GM12878 (cell line): Measurements from ENCODE around the gene SMURF1. TPM values are rescaled to one million over a fixed set of nuclear protein-coding genes. Genes with fewer than 3 reads are reported as not detected.

Source experiments
- GATAD2B ChIP-seq: fragments of 450-650 bp; conservative IDR thresholded peaks from 2 replicates; pipeline ENCODE4 v1.6.1; 2017; ENCODE audit warnings: low read depth, mild to moderate bottlenecking, moderate library complexity
- MYC ChIP-seq: IDR thresholded peaks from 2 replicates; pipeline ENCODE4 v1.6.1; 2011; ENCODE audit warnings: mild to moderate bottlenecking, low read length, moderate library complexity, inconsistent platforms; ENCODE audit not compliant: insufficient read depth, insufficient replicate concordance, insufficient read length, severe bottlenecking
- SUPT20H ChIP-seq: IDR thresholded peaks from 2 replicates; pipeline ENCODE4 v1.6.1; 2011; ENCODE audit warnings: low read depth, mild to moderate bottlenecking, low read length, moderate library complexity, borderline replicate concordance; ENCODE audit not compliant: control insufficient read depth
- YY1 ChIP-seq: IDR thresholded peaks from 2 replicates; pipeline ENCODE4 v1.6.1; 2011; ENCODE audit warnings: low read depth, mild to moderate bottlenecking, low read length
- polyA plus RNA-seq, 11 experiments: library from polyadenylated mRNA; depleted of rRNA in 4 of 11; unstranded in 6 of 11; stranded (reverse) in 5 of 11; fragments of >200 nt; fragmentation: Nextera tagmentation in 4 of 11; fragmentation: Illumina TruSeq in 1 of 11; extraction: Ambion mirVana in 4 of 11; extraction: Trizol in 1 of 11; gene quantifications; 1 replicate in 1 of 11; 2 replicates in 10 of 11; pipeline versions ENCODE4 v1.2.1 to v1.2.3, GENCODE V29; 2011 to 2016; ENCODE audit warnings: inconsistent platforms in 2 of 11, missing spikeins in 2 of 11, low read depth in 1 of 11
- total RNA-seq, 4 experiments: library from RNA; depleted of rRNA in 3 of 4; stranded (reverse); fragments of >200 nt in 3 of 4; fragmentation: Illumina TruSeq in 1 of 4; extraction: Trizol in 1 of 4; gene quantifications; 2 replicates each; pipeline versions ENCODE4 v1.2.1 to v1.2.3, GENCODE V29; 2013 to 2021
- TF ChIP-seq, protein P1 (sequence below): fragments of 450-650 bp; IDR thresholded peaks from 2 replicates; pipeline ENCODE4 v1.6.1; 2016; ENCODE audit warnings: mild to moderate bottlenecking, moderate library complexity, borderline replicate concordance
- TF ChIP-seq, protein P2 (sequence below): fragments of 450-650 bp; IDR thresholded peaks from 2 replicates; pipeline ENCODE4 v1.6.1; 2017; ENCODE audit warnings: mild to moderate bottlenecking

Gene SMURF1
- total and polyA plus RNA-seq, 10 of the 15 experiments (the other 5 are each of a cell fraction or from before 2014, with no cell fraction given): 0.76 to 14.0 (median 7.9) TPM

DNA sequence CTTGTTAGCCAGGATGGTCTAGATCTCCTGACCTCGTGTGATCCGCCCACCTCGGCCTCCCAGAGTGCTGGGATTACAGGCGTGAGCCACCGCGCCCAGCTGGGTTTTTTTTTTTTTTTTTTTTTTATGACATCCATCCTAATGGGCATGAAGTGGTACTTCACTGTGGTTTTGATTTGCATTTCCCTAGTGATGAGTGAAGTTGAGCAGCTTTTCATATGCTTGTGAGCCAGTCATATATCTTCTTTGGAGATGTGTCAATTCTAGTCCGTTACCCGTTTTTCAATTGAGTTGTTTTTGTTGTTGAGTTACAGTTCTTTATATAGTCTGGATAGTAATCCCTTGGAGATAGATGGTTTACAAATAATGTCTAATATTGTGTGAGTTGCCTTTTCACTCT lies 127.7 kb downstream of the SMURF1 start (continued):
- TF ChIP-seq, protein P1, sequence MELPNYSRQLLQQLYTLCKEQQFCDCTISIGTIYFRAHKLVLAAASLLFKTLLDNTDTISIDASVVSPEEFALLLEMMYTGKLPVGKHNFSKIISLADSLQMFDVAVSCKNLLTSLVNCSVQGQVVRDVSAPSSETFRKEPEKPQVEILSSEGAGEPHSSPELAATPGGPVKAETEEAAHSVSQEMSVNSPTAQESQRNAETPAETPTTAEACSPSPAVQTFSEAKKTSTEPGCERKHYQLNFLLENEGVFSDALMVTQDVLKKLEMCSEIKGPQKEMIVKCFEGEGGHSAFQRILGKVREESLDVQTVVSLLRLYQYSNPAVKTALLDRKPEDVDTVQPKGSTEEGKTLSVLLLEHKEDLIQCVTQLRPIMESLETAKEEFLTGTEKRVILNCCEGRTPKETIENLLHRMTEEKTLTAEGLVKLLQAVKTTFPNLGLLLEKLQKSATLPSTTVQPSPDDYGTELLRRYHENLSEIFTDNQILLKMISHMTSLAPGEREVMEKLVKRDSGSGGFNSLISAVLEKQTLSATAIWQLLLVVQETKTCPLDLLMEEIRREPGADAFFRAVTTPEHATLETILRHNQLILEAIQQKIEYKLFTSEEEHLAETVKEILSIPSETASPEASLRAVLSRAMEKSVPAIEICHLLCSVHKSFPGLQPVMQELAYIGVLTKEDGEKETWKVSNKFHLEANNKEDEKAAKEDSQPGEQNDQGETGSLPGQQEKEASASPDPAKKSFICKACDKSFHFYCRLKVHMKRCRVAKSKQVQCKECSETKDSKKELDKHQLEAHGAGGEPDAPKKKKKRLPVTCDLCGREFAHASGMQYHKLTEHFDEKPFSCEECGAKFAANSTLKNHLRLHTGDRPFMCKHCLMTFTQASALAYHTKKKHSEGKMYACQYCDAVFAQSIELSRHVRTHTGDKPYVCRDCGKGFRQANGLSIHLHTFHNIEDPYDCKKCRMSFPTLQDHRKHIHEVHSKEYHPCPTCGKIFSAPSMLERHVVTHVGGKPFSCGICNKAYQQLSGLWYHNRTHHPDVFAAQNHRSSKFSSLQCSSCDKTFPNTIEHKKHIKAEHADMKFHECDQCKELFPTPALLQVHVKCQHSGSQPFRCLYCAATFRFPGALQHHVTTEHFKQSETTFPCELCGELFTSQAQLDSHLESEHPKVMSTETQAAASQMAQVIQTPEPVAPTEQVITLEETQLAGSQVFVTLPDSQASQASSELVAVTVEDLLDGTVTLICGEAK: no peak
- no peak for TF ChIP-seq YY1
- TF ChIP-seq, protein P2, sequence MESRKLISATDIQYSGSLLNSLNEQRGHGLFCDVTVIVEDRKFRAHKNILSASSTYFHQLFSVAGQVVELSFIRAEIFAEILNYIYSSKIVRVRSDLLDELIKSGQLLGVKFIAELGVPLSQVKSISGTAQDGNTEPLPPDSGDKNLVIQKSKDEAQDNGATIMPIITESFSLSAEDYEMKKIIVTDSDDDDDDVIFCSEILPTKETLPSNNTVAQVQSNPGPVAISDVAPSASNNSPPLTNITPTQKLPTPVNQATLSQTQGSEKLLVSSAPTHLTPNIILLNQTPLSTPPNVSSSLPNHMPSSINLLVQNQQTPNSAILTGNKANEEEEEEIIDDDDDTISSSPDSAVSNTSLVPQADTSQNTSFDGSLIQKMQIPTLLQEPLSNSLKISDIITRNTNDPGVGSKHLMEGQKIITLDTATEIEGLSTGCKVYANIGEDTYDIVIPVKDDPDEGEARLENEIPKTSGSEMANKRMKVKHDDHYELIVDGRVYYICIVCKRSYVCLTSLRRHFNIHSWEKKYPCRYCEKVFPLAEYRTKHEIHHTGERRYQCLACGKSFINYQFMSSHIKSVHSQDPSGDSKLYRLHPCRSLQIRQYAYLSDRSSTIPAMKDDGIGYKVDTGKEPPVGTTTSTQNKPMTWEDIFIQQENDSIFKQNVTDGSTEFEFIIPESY: no peak
- no peak for TF ChIP-seq MYC
- no peak for TF ChIP-seq SUPT20H
- no peak for TF ChIP-seq GATAD2B
